RWPE1 (cell line): Measurements from ENCODE around the gene ETV7.

Experiments used
- CTCF ChIA-PET: fragments of 350-600 bp; sonication (Branson Sonifier 250); formaldehyde crosslinking; extraction: SDS; loops from one replicate; lab custom pipeline; 2021; lab: Yijun Ruan, JAX
- POLR2A ChIA-PET: fragments of 400-600 bp; formaldehyde crosslinking; extraction: SDS; loops from one replicate; lab custom pipeline; 2020; ENCODE audit warnings: antibody characterized with exemption; ENCODE audit not compliant: low non-redundant PET; lab: Yijun Ruan, JAX
- DNase-seq: peaks from one replicate; pipeline ENCODE4 v3.0.0; 2012; ENCODE audit warnings: low spot score
- H3K27ac ChIP-seq: fragments of 450-650 bp; 2 replicates; pipeline ENCODE4 v1.5.1; 2017
- TF ChIP-seq, protein P1 (sequence below): fragments of 450-650 bp; conservative IDR thresholded peaks from 2 replicates; pipeline ENCODE4 v1.5.1; 2017; ENCODE audit warnings: low read depth, mild to moderate bottlenecking

Gene ETV7

GRCh38 chr6:36387440-36388303 lies at the start of gene ETV7:
ETV7 (minus strand) TSS chr6:36387669; CDS start chr6:36387541, 128 bp downstream.
- peak; percentile 53 for DNase-seq
- CTCF ChIA-PET: interaction anchor here (0.6 kb wide), 2 partner anchors 283 to 330 kb away, joined by 8 to 10 read pairs; no protein-coding TSS in a partner anchor
- TF ChIP-seq, protein P1, sequence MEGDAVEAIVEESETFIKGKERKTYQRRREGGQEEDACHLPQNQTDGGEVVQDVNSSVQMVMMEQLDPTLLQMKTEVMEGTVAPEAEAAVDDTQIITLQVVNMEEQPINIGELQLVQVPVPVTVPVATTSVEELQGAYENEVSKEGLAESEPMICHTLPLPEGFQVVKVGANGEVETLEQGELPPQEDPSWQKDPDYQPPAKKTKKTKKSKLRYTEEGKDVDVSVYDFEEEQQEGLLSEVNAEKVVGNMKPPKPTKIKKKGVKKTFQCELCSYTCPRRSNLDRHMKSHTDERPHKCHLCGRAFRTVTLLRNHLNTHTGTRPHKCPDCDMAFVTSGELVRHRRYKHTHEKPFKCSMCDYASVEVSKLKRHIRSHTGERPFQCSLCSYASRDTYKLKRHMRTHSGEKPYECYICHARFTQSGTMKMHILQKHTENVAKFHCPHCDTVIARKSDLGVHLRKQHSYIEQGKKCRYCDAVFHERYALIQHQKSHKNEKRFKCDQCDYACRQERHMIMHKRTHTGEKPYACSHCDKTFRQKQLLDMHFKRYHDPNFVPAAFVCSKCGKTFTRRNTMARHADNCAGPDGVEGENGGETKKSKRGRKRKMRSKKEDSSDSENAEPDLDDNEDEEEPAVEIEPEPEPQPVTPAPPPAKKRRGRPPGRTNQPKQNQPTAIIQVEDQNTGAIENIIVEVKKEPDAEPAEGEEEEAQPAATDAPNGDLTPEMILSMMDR: no peak
- H3K27ac ChIP-seq: peak within 1 kb of the TSS; percentile 32
- POLR2A ChIA-PET: interaction anchor here (0.6 kb wide), 1 partner anchor 14 kb away, joined by 5 read pairs; no protein-coding TSS in a partner anchor

DNA sequence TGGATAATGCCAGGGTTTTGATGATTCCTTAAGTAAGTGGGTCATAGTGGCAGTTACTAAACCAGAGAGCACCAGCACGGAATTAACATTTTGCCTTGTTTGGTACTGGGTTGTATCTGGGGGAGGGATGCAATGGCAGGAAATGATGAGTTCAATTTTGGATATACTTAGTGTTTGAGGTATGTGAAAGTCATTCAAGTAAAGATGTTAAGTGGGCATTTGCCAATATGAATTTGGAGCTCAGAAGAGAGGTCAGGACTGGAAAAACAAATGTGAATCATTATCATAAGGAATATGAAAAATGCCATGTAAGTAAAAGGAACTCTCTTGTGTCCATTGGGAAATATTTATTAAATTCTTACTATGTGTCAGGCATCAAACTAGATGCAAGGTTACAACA lies 49.0 kb upstream of the ETV7 start:
- POLR2A ChIA-PET: no interaction called here
- H3K27ac ChIP-seq: no peak overlapping the region
- CTCF ChIA-PET: interaction anchor here (0.7 kb wide), 1 partner anchor 75 kb away, joined by 4 read pairs; no protein-coding TSS in a partner anchor

GRCh38 chr6:36432151-36432671 lies 44.7 kb upstream of the ETV7 start:
- TF ChIP-seq, protein P1: no peak
- CTCF ChIA-PET: no interaction called here
- POLR2A ChIA-PET: interaction anchor here (0.5 kb wide), 1 partner anchor 164 kb away, joined by 4 read pairs; no protein-coding TSS in a partner anchor
- DNase-seq: no peak
- H3K27ac ChIP-seq: no peak overlapping the region

More for the DNA sequence above, 49.0 kb upstream of the ETV7 start:
- TF ChIP-seq, protein P1: no peak
- no peak for DNase-seq

DNA sequence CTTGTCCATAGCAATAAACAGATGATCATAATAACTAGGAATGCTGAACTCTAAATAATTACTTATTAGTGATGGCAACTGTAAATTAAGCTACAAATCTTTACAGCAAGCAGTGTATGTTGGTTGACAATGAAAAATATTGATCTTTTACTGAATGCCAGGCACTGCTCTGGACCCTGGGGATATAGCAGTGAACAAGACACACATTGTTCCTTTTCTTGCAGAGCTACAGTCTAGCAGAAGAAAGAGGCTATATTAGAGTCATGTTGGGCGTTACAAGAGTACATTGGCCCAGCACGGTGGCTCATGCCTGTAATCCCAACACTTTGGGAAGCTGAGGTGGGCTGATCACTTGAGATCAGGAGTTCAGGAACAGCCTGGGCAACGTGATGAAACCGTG lies 43.7 kb upstream of the ETV7 start:
- DNase-seq: no peak
- ChIA-PET CTCF (interaction anchor here (0.7 kb wide), 1 partner anchor 261 kb away, joined by 5 read pairs; no protein-coding TSS in a partner anchor), POLR2A (no interaction called here)
- no peak overlapping the region; the same call in 1 of the 2 replicates for H3K27ac ChIP-seq
- TF ChIP-seq, protein P1: no peak

DNA sequence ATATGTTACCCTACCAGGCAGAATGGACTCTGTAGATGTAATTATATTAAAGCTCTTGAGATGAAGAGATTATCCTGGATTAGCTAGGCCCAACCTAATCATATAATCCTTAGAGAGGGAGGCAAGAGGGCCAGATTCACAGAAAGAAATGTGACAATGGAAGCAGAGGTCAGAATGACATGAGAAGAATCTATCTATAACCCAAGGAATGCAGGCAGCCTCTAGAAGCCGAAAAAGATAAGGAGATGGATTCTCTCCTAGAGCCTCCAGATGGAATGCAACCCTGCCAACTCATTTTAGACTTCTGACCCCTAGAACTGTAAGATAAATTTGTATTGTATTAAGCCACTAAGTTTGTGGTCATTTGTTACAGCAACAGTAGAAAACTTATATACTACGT lies 42.9 kb upstream of the ETV7 start:
- TF ChIP-seq, protein P1: no peak
- CTCF ChIA-PET: interaction anchor here (0.6 to 0.7 kb wide), 2 partner anchors 262 to 1625 kb away, joined by 4 to 5 read pairs; no protein-coding TSS in a partner anchor
- no peak overlapping the region for H3K27ac ChIP-seq
- DNase-seq: no peak
- POLR2A ChIA-PET: no interaction called here

DNA sequence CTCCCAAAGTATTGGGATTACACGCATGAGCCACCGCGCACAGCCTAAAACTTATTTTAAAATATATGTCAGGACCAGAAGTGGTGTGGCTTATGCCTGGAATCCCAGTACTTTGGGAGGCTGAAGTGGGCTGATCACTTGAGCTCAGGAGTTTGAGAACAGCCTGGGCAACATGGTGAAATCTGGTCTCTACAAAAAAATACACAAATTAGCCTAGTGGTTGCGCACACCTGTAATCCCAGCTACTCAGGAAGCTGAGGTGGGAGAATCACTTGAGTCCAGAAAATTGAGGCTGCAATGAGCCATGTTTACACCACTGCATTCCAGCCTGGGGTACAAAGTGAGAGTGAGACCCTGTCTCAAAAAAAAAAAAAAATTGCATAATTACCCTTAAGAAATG lies 41.4 kb upstream of the ETV7 start:
- ChIA-PET POLR2A (no interaction called here), CTCF (interaction anchor here (0.6 kb wide), 2 partner anchors 17 to 31 kb away, joined by 3 read pairs; no protein-coding TSS in a partner anchor)
- no peak overlapping the region for H3K27ac ChIP-seq
- TF ChIP-seq, protein P1: no peak
- no peak for DNase-seq
